ENCODE data around the gene ANTXR2. TPM values are rescaled to one million over a fixed set of nuclear protein-coding genes. Genes with fewer than 3 reads are reported as not detected.

Gene ANTXR2
- total and polyA plus RNA-seq, 2 of the 8 experiments (the other 6 are each of a cell fraction or from before 2014, with no cell fraction given): 1.1 to 7.5 TPM

- TF ChIP-seq HDAC2 (IDR thresholded peaks at IDR 0.05; ENCODE audit: borderline replicate concordance in 1 of 2, low read depth in 2 of 2, low read length in 2 of 2) (no peak), SIX5 (IDR thresholded peaks at IDR 0.05; ENCODE audit: low read depth, low read length) (no peak), PHF8 (conservative IDR thresholded peaks at IDR 0.05; ENCODE audit: low read depth, low read length) (no peak)
Measured at GRCh38 chr4:80060804-80061203, 12.2 kb downstream of the ANTXR2 start (continued).

Data from H1 (cell line).